GM12864 (cell line): ENCODE data around the gene RFX7.

Source experiments
- DNase-seq: peaks from one replicate; pipeline ENCODE4 v3.0.0-alpha.2; 2011; ENCODE audit warnings: low read depth
- H3K4me3 ChIP-seq: 2 replicates; pipeline ENCODE4 v1.5.1; 2011; ENCODE audit warnings: mild to moderate bottlenecking, low read depth, low read length, control low read depth
- CTCF ChIP-seq: IDR thresholded peaks from 2 replicates; pipeline ENCODE4 v1.5.1; 2011; ENCODE audit warnings: low read depth, mild to moderate bottlenecking, moderate library complexity, low read length, control low read depth, inconsistent platforms; ENCODE audit errors: missing control alignments

RFX7 gene

GRCh38 chr15:56242576-56243162, 1.0 kb downstream of the RFX7 start:
- DNase-seq, result no peak
- no peak for TF ChIP-seq CTCF
- H3K4me3 ChIP-seq, result peak overlapping the region; percentile 92

DNA sequence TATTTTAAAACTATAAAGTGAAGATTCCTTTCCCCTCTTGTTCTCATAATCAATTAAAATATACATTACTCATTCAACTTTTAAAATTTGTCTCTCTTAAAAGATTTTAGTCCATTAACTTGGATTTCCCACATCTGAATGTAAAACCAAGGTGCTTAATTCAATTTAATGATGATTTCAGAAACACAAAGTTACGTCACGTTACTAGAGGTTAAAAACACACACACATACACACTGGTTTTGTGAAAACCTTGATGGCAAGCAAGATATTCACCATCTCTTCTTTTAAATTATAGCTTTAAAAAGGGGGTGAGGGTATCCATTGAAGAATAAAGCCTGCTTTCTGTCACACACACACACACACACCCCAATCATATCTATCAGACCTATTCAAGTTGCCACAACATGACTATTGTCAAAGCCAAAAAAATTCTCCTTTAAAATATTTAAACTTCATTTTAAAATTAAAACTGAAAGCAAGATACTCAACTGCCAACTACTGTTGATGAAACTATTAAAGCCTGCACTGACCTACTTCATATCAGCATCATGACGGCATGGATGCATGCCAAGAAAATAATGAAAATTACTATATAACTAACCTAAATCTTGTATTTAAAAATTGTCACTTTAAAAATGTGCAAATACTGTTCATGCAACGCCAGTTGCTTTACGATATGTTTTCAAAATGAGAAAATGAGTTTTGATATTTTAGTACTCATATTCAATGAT, 2.1 kb downstream of the RFX7 start:
- H3K4me3 ChIP-seq, result peak overlapping the region; percentile 92
- DNase-seq, result no peak
- no peak for TF ChIP-seq CTCF

GRCh38 chr15:56240390-56240789, 3.3 kb downstream of the RFX7 start:
- no peak for DNase-seq
- TF ChIP-seq CTCF, result no peak
- H3K4me3 ChIP-seq, result no peak overlapping the region

- H3K4me3 ChIP-seq, result no peak overlapping the region
- no peak for DNase-seq
- TF ChIP-seq CTCF, result no peak
Measured at GRCh38 chr15:56236197-56236596, 7.5 kb downstream of the RFX7 start.

DNA sequence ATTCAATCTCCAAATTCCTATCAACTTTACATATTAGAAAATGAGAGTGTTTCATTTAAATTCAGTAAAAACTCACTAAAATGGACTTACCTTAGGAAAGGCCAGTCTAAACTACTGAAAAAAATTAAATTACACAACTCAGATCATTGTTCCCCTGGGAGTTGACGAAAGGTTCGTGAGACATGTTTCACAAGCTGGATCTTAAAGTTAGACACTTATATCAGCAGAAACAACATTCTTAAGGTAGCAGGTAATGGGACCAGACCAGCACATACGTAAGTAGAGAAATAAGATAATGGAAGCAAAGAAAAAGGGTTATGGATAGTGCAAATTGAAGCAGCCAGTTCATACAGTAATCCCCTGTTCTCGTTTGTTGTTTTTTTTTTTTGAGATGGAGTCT, 8.9 kb downstream of the RFX7 start:
- no peak for TF ChIP-seq CTCF
- DNase-seq, result no peak
- H3K4me3 ChIP-seq, result no peak overlapping the region

- H3K4me3 ChIP-seq, result no peak overlapping the region
- no peak for TF ChIP-seq CTCF
- no peak for DNase-seq
Measured at GRCh38 chr15:56233549-56233948, 10.1 kb downstream of the RFX7 start.

DNA sequence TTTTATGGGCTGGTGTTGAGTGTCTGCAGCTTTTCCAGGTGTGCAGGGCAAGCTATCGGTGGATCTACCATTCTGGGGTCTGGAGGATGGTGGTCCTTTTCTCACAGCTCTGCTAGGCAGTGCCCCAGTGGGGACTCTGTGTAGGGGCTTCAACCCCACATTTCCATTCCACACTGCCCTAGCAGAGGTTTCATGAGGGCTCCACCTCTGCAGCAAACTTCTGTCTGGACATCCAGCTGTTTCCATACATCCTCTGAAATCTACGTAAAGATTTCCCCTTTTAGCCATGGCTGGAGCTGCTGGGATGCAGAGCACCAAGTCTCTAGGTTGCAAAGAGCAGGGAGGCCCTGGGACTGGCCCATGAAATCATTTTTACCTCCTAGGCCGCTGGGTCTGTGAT, 11.6 kb downstream of the RFX7 start:
- no peak for TF ChIP-seq CTCF
- no peak overlapping the region for H3K4me3 ChIP-seq
- no peak for DNase-seq
